GOT3 (cell line): ENCODE results near the gene SMOC2.

Experiments
- DNase-seq: peaks from one replicate; lab custom pipeline; 2025; ENCODE audit warnings: mixed read lengths; lab: John Stamatoyannopoulos, UW

The SMOC2 gene

GRCh38 chr6:168485818-168486217, 44.8 kb downstream of the SMOC2 start:
- DNase-seq, result no peak

- no peak for DNase-seq
Observed at GRCh38 chr6:168490757-168491156, 49.8 kb downstream of the SMOC2 start.

GRCh38 chr6:168493976-168494375, 53.0 kb downstream of the SMOC2 start:
- DNase-seq, result no peak

- no peak for DNase-seq
Observed at GRCh38 chr6:168494726-168495125, 53.7 kb downstream of the SMOC2 start.

GRCh38 chr6:168495133-168495532, 54.1 kb downstream of the SMOC2 start:
- no peak for DNase-seq

- no peak for DNase-seq
Observed at GRCh38 chr6:168495636-168496035, 54.7 kb downstream of the SMOC2 start.

GRCh38 chr6:168496139-168496996, 55.4 kb downstream of the SMOC2 start:
- DNase-seq, result no peak

GRCh38 chr6:168496997-168497331, 56.0 kb downstream of the SMOC2 start:
- DNase-seq, result no peak

- no peak for DNase-seq
Observed at GRCh38 chr6:168497381-168497780, 56.4 kb downstream of the SMOC2 start.

GRCh38 chr6:168498161-168498843, 57.3 kb downstream of the SMOC2 start:
- DNase-seq, result no peak

GRCh38 chr6:168499045-168499650, 58.2 kb downstream of the SMOC2 start:
- DNase-seq, result no peak

GRCh38 chr6:168500519-168500918, 59.5 kb downstream of the SMOC2 start:
- no peak for DNase-seq

- no peak for DNase-seq
Observed at GRCh38 chr6:168501561-168501960, 60.6 kb downstream of the SMOC2 start.

- no peak for DNase-seq
Observed at GRCh38 chr6:168504366-168504765, 63.4 kb downstream of the SMOC2 start.

- DNase-seq, result no peak
Observed at GRCh38 chr6:168506460-168506859, 65.5 kb downstream of the SMOC2 start.

- DNase-seq, result no peak
Observed at GRCh38 chr6:168507297-168507696, 66.3 kb downstream of the SMOC2 start.

GRCh38 chr6:168507730-168508129, 66.7 kb downstream of the SMOC2 start:
- no peak for DNase-seq

GRCh38 chr6:168508903-168509302, 67.9 kb downstream of the SMOC2 start:
- no peak for DNase-seq

GRCh38 chr6:168513766-168514165, 72.8 kb downstream of the SMOC2 start:
- no peak for DNase-seq

- no peak for DNase-seq
Observed at GRCh38 chr6:168514216-168514615, 73.2 kb downstream of the SMOC2 start.

- DNase-seq, result no peak
Observed at GRCh38 chr6:168515376-168515775, 74.4 kb downstream of the SMOC2 start.

GRCh38 chr6:168516944-168517741, 76.2 kb downstream of the SMOC2 start:
- no peak for DNase-seq
